ENCODE measurements around the gene CDK5R2. TPM values are rescaled to one million over a fixed set of nuclear protein-coding genes. Genes with fewer than 3 reads are reported as not detected.

CDK5R2 gene
- total and polyA plus RNA-seq, 2 of the 13 experiments (the other 11 are each of a cell fraction or from before 2014, with no cell fraction given) = not detected

DNA sequence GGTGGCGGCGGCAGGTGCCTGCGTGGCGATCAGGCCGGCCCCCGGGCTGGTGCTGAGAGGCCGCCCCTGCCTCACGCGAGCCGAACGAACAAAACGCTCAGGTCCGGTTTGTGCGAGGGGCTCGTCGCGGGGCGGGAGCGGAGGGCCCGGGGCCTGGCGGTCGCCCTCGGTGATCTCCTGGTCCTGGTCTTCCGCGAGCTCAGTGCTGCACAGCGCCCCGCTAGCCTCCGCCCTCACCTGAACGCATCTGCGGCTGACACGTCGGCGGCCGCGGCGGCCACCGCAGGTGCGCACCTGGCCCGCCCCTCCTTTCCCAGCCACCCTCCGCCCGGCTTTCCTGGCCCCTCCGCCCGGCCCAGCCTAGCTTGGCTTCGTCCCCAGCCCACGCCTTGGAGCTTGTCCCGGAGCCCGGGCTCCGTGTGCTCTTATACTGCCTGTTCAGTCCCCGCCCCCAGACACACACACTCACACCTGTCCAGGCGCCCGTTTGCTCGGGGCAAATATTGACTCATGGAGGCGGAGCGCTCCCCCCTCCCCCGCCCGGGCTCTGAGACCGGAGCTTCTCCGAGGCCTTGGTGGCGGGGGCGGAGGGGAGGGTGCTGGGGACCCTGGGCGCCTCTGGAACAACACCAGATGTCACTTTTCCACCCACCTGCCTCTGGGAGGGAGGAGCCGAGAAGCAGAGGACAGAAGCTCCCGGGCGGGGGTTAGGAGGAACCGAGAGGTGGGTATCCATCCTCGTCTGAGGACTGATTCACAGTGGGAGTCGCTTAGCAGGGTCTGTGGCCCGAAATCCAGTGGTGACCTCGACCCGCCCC, 42.3 kb downstream of the CDK5R2 start (continued):
- TF ChIP-seq, protein P1, sequence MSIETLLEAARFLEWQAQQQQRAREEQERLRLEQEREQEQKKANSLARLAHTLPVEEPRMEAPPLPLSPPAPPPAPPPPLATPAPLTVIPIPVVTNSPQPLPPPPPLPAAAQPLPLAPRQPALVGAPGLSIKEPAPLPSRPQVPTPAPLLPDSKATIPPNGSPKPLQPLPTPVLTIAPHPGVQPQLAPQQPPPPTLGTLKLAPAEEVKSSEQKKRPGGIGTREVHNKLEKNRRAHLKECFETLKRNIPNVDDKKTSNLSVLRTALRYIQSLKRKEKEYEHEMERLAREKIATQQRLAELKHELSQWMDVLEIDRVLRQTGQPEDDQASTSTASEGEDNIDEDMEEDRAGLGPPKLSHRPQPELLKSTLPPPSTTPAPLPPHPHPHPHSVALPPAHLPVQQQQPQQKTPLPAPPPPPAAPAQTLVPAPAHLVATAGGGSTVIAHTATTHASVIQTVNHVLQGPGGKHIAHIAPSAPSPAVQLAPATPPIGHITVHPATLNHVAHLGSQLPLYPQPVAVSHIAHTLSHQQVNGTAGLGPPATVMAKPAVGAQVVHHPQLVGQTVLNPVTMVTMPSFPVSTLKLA (IDR thresholded peaks at IDR 0.05) = no peak
- TF ChIP-seq STAT5B (CRISPR knock-in tag; IDR thresholded peaks at IDR 0.05) (no peak), EP300 (IDR thresholded peaks at IDR 0.05; ENCODE audit: low read depth in 2 of 2, low read length in 2 of 2) (peak in 1 of 2 experiments; percentile 79; a peak in 2 of 4 replicates), EP300 (CRISPR knock-in tag; IDR thresholded peaks at IDR 0.05; ENCODE audit: borderline replicate concordance) (peak; percentile 55; the same call in 1 of the 2 replicates), IKZF4 (CRISPR knock-in tag; IDR thresholded peaks at IDR 0.05; ENCODE audit: borderline replicate concordance, low read depth, not compliant biosample characterization) (peak; percentile 51), SMYD3 (CRISPR knock-in tag; IDR thresholded peaks at IDR 0.05) (no peak), THAP11 (CRISPR knock-in tag; IDR thresholded peaks at IDR 0.05) (peak; percentile 65), MAFK (conservative IDR thresholded peaks at IDR 0.05 in 1 of 2, IDR thresholded peaks at IDR 0.05 in 1 of 2; ENCODE audit: low read length in 2 of 2) (no peak), FOSL2 (CRISPR knock-in tag; IDR thresholded peaks at IDR 0.05) (peak; percentile 89), HNRNPL (IDR thresholded peaks at IDR 0.05; ENCODE audit: low read depth, low read length) (no peak), TBP (CRISPR knock-in tag; IDR thresholded peaks at IDR 0.05) (no peak), CC2D1A (CRISPR knock-in tag; IDR thresholded peaks at IDR 0.05) (no peak), POLR2AphosphoS2 (IDR thresholded peaks at IDR 0.05; ENCODE audit: low read depth, low read length) (no peak), SALL1 (CRISPR knock-in tag; IDR thresholded peaks at IDR 0.05) (peak; percentile 74), PHF20 (CRISPR knock-in tag; IDR thresholded peaks at IDR 0.05) (no peak), TBX2 (CRISPR knock-in tag; IDR thresholded peaks at IDR 0.05; ENCODE audit: borderline replicate concordance) (peak; percentile 100), ZNF510 (CRISPR knock-in tag; IDR thresholded peaks at IDR 0.05; ENCODE audit: low read depth) (no peak), HNF4G (IDR thresholded peaks at IDR 0.05; ENCODE audit: borderline replicate concordance, low read depth, low read length) (no peak), HNF4G (CRISPR knock-in tag; IDR thresholded peaks at IDR 0.05; ENCODE audit: borderline replicate concordance, low read depth) (no peak), ZNF468 (CRISPR knock-in tag; IDR thresholded peaks at IDR 0.05) (no peak)
- TF ChIP-seq, protein P2, sequence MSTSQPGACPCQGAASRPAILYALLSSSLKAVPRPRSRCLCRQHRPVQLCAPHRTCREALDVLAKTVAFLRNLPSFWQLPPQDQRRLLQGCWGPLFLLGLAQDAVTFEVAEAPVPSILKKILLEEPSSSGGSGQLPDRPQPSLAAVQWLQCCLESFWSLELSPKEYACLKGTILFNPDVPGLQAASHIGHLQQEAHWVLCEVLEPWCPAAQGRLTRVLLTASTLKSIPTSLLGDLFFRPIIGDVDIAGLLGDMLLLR (CRISPR knock-in tag; IDR thresholded peaks at IDR 0.05) = no peak
- TF ChIP-seq, protein P3, sequence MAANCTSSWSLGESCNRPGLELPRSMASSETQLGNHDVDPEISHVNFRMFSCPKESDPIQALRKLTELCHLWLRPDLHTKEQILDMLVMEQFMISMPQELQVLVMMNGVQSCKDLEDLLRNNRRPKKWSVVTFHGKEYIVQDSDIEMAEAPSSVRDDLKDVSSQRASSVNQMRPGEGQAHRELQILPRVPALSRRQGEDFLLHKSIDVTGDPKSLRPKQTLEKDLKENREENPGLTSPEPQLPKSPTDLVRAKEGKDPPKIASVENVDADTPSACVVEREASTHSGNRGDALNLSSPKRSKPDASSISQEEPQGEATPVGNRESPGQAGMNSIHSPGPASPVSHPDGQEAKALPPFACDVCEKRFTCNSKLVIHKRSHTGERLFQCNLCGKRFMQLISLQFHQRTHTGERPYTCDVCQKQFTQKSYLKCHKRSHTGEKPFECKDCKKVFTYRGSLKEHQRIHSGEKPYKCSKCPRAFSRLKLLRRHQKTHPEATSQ (CRISPR knock-in tag; IDR thresholded peaks at IDR 0.05; ENCODE audit: borderline replicate concordance) = no peak
- TF ChIP-seq, protein P4, sequence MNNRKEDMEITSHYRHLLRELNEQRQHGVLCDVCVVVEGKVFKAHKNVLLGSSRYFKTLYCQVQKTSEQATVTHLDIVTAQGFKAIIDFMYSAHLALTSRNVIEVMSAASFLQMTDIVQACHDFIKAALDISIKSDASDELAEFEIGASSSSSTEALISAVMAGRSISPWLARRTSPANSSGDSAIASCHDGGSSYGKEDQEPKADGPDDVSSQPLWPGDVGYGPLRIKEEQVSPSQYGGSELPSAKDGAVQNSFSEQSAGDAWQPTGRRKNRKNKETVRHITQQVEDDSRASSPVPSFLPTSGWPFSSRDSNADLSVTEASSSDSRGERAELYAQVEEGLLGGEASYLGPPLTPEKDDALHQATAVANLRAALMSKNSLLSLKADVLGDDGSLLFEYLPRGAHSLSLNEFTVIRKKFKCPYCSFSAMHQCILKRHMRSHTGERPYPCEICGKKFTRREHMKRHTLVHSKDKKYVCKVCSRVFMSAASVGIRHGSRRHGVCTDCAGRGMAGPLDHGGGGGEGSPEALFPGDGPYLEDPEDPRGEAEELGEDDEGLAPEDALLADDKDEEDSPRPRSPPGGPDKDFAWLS (CRISPR knock-in tag; IDR thresholded peaks at IDR 0.05; ENCODE audit: borderline replicate concordance) = peak; percentile 64; the same call in 1 of the 2 replicates
